ENCODE measurements around the gene RBBP5.
"Not testable (repeated sequence)": the region's sequence is repeated elsewhere in the genome, so short reads cannot be mapped to it uniquely, and the experiment has no call there.

RBBP5 gene

DNA sequence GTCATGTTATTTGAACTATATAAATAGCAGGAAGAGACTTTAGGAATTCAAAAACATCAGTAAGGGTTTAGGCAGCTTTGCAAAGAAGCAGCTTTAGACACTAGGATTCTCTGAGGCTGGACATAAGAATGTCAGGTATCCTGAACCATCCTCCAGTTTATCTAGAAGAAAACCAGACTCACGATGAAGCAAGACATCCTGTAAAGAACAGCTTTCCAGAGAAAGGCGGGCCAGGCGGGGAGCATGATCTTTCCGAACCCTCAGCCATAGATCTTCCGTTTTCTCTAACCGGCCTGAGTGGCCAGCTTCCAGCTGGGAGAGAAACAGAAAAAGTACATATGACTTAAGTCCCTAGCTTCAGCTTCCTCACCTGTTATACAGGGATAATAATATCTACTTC is 39.3 kb upstream of the RBBP5 start:
- TF ChIP-seq, protein P1, sequence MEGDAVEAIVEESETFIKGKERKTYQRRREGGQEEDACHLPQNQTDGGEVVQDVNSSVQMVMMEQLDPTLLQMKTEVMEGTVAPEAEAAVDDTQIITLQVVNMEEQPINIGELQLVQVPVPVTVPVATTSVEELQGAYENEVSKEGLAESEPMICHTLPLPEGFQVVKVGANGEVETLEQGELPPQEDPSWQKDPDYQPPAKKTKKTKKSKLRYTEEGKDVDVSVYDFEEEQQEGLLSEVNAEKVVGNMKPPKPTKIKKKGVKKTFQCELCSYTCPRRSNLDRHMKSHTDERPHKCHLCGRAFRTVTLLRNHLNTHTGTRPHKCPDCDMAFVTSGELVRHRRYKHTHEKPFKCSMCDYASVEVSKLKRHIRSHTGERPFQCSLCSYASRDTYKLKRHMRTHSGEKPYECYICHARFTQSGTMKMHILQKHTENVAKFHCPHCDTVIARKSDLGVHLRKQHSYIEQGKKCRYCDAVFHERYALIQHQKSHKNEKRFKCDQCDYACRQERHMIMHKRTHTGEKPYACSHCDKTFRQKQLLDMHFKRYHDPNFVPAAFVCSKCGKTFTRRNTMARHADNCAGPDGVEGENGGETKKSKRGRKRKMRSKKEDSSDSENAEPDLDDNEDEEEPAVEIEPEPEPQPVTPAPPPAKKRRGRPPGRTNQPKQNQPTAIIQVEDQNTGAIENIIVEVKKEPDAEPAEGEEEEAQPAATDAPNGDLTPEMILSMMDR (IDR thresholded peaks at IDR 0.05; ENCODE audit: extremely low read depth, missing control alignments), result no peak
- no peak for DNase-seq (ENCODE audit: low spot score)

DNA sequence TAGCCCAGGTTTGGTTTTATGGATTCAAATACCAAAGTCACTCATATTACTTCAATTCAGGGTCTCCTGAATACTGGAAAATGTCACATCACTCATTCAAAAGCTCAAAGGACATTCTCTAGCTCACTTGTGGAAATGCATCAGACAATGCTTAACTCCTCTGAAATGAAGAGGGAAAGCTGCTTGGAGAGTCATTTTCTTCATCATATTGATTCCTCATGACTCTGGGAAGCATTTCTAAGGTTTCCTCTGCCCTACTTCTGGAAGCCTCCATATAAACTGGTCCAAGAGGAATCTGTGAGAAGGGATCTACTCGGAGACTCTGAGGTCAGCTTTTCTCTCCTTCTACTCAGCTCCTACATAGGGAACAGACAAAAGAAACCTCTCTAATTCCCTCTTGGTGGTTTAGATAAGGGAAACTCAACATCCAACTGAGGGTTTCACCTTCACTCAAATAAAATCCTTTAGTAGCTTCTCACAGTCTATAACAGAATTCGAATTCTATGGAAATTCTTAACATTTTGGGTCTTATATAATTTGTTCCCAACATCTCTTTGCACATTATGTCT is 36.4 kb upstream of the RBBP5 start:
- TF ChIP-seq, protein P1 (IDR thresholded peaks at IDR 0.05; ENCODE audit: extremely low read depth, missing control alignments), result no peak
- DNase-seq (ENCODE audit: low spot score), result no peak

DNA sequence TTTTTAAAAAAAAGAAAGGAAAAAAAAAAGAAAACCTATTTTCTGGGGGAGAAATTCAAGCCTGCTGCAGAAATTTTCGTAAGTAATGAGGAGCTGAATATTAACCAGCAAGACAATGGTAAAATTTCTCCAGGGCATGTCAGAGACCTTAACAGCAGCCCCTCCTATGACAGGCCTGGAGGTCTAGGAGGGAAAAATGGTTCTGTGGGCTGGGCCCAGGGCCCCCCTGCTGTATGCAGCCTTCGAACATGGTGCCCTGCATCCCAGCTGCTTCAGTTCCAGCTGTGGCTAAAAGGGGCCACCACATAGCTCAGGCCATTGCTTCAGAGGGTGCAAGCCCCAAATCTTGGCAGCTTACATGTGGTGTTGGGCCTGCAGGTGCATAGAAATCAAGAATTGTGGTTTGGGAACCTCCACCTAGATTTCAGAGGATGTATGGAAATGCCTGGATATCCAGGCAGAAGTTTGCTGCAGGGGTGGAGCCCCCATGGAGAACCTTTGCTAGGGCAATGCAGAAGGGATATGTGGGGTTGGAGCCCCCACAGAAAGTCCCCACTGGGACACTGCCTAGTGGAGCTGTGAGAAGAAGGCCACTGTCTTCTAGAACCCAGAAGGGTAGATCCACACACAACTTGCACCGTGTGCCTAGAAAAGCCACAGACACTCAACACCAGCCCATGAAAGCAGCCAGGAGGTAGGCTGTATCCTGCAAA is 34.0 kb upstream of the RBBP5 start:
- DNase-seq (ENCODE audit: low spot score), result not testable (repeated sequence)

DNA sequence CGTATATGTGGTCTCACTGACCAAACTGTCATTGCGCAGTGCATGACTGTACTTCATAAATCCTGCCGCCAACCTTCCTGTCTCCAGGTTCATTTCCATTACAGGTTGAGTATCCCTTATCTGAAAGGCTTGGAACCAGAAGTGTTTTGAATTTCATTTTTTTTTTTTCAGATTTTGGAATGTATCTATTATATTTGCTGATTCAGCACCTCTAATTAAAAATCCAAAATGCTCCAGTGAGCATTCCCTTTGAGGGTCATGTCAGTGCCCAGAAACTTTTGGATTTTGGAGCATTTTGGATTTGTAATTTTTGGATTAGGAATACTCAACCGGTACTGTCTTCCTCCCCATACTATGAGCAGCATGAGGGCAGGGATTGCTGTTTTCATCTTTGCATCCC is 30.7 kb upstream of the RBBP5 start:
- DNase-seq (ENCODE audit: low spot score), result no peak
- TF ChIP-seq, protein P1 (IDR thresholded peaks at IDR 0.05; ENCODE audit: extremely low read depth, missing control alignments), result no peak

DNA sequence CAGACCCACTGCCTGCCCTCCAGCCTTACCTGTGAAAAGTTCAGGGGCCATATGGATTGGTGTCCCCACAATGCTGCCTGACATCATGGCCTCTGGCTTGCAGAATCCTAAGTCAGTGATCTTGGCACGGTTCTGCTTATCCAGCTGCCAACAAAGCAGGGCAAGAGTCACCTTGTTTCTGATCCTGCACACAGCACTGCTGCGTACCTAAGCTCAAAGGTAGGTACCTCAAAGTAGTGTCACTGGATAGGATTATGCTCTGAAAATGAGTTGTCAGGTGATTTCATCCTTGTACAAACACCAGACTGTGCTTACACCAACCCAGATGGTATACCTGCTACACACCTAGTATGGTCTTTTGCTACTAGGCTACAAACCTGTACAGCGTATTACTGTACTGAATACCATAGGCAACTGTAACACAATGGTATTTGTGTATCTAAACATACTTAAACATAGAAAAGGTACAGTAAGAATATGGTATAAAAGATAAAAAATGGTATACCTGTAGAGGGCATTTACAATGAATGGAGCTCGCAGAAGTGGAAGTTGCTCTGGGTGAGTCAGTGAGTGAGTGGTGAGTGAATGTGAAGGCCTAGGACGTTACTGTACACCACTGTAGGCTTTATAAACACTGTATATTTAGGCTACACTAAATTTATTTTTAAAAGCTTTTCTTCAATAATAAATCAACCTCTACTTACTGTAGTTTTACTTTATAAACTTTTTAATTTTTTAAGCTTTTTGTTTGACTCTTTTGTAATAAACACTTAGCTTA is 29.1 kb upstream of the RBBP5 start:
- DNase-seq (ENCODE audit: low spot score), result no peak
- TF ChIP-seq, protein P1 (IDR thresholded peaks at IDR 0.05; ENCODE audit: extremely low read depth, missing control alignments), result no peak

DNA sequence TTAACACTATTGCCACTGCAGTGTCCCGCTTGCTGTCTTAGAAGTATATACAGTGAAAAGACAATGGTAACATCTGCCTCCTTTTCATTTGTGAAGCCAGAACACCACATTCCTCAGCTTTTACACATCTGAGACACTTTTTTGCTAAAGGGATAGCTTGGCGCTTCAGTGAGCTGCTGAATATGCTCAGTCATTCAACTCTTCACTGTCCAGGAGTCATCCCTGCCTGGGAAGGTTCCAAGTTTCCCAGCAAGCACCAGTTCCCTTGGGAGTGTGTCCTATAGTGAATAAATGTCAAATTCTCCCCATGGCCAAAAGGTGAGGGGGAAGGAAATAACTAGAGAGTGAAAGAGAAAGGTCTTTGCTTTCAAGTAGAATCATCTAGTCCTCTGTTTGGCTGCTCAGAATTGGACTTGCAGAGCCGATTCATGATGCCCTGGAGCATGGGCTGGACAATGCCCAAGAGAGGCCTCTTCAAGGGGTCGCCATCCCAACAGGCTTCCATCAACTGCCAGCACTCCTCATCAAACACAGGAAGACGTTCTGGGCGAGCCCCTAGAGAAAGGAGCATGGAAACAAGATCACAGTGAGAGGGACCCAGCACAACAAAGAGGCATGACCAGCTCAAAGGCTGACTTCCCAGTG is 25.5 kb upstream of the RBBP5 start:
- DNase-seq (ENCODE audit: low spot score), result no peak

DNA sequence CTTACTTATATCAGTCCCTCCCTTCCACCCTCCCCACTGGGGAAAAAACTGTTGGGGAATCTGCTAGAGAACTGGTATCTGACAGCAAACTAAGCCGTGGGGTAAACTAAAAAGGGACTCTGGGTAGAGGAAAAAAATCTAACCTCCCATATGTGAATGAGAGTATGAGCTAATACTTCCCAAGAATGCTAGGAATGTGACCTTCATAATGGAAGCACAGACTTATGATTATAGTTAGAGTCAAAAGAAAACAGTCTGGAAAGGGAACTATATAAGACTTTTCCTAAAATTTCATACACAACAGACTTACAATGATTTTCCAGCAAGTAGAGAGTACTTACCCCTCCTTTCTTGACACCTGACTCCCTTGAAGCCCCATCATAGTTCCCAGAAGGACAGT is 23.0 kb upstream of the RBBP5 start:
- TF ChIP-seq, protein P1 (IDR thresholded peaks at IDR 0.05; ENCODE audit: extremely low read depth, missing control alignments), result no peak
- no peak for DNase-seq (ENCODE audit: low spot score)

More for the DNA sequence above, 25.5 kb upstream of the RBBP5 start:
- TF ChIP-seq, protein P1 (IDR thresholded peaks at IDR 0.05; ENCODE audit: extremely low read depth, missing control alignments), result no peak
